PC-3 (cell line): ENCODE measurements around the gene EHD4.

Source experiments
- CTCF ChIP-seq: fragments of 300-600 bp; sonication (generic); conservative IDR thresholded peaks from 2 replicates; pipeline ENCODE4 v1.5.1; 2017; ENCODE audit warnings: antibody characterized with exemption, low read depth, mild to moderate bottlenecking, low read length
- EZH2 ChIP-seq: fragments of 300-600 bp; sonication (generic); IDR thresholded peaks from one replicate; pipeline ENCODE4 v1.6.1; 2017; ENCODE audit warnings: antibody characterized with exemption, mild to moderate bottlenecking, low read length; ENCODE audit not compliant: unreplicated experiment

GRCh38 chr15:41847981-41848380 lies 124.4 kb downstream of the EHD4 start:
- TF ChIP-seq CTCF = no peak
- TF ChIP-seq EZH2 = no peak
